ENCODE data around the gene TNS3. TPM values are rescaled to one million over a fixed set of nuclear protein-coding genes. Genes with fewer than 3 reads are reported as not detected.

TNS3 gene
- total and polyA plus RNA-seq, 2 donors (not counting 3 experiments of a cell fraction or from before 2014, with no cell fraction given), result 10.4 to 45.1 TPM

DNA sequence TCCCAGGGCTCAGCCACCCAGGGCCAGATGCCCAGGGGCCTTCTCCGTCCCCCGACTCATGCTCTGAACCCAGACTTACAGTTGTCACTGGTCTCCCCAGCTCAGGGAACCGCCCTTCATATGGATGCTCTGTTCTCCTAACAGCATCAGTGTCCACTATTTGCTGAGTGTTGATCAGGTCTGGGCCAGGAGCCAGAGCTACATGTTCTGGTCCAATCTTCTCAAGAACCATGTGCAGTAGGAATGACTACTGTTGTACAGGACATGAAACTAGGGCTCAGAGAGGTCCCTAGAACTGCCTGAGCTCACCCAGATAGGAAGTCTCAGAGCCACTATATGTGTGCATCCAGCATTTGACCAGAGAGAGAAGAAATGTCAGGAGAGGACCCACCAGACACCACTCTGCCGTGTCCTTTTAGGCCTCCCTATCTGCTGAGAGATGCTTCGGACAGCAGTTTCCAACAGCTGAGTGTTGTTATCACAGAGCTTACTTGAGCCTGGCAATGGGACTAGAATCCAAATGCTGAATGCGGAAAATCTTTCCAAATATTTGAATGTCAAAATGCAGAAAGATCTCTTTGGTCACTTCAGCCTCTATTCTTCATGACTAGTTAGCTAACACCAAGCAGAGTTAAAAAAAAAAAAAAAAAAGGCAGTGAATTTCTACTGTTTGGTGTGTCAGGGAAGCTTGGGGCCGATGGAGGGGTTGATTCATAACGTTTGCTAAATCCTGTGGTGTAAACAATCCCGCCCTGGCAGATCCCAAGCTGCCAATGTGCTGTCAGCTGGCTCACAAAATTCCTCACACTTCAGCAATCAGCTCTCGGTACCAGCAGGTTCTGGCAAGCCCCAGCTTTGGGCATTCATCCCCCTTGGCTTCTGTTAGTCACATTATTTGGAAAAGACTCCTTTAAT is 246.1 kb downstream of the TNS3 start:
- no peak overlapping the region for H2AFZ ChIP-seq (ENCODE audit: low read depth, low read length)
- no peaks in the 10 kb centered on the region for H3K79me2 ChIP-seq (ENCODE audit: control insufficient read depth, insufficient read depth, low read length)
- ChIA-PET CTCF (interaction anchor here (1.0 to 4.0 kb wide), 2 partner anchors 9 to 70 kb away, joined by 4 to 18 read pairs; no protein-coding TSS in a partner anchor), POLR2A (no interaction called here)
- H4K20me1 ChIP-seq (replicated peaks; ENCODE audit: control insufficient read depth, extremely low read depth, insufficient read depth, low read length), result no peaks in the 10 kb centered on the region
- no peaks in the 10 kb centered on the region for H3K9me1 ChIP-seq (replicated peaks; ENCODE audit: control insufficient read depth, extremely low read depth, insufficient read depth, low read length)
- H3K4me2 ChIP-seq (ENCODE audit: insufficient read depth, low read length), result no peak overlapping the region
- dilution Hi-C loops (cut with MboI; ENCODE audit: extremely low pct_ligation_motif_present, low sequenced_read_pairs) (no loop called here), intact Hi-C loops (cut with micrococcal nuclease) (no loop called here)
- FAIRE-seq (no peak), DNase-seq (ENCODE audit: low read depth, low spot score) (no peak)
- no peaks in the 10 kb centered on the region for H3K9me3 ChIP-seq (replicated peaks; ENCODE audit: control insufficient read depth, insufficient read depth, low read length)
- no peak overlapping the region for H3K4me3 ChIP-seq (replicated peaks in 1 of 3; ENCODE audit: insufficient read depth in 1 of 3, low read depth in 1 of 3, low read length in 3 of 3)
- H3K27ac ChIP-seq (ENCODE audit: insufficient read depth, low read depth, low read length), result no peak overlapping the region
- H3K4me1 ChIP-seq (ENCODE audit: control insufficient read depth, extremely low read depth, insufficient read depth, low read length), result no peaks in the 10 kb centered on the region
- H3K27me3 ChIP-seq (ENCODE audit: control insufficient read depth in 2 of 2, insufficient read depth in 2 of 2, low read length in 2 of 2), result no peaks in the 10 kb centered on the region
- no TSS peak for BruUV-seq (replicated peaks)
- no peaks in the 10 kb centered on the region for H3K36me3 ChIP-seq (ENCODE audit: control insufficient read depth in 2 of 2, extremely low read depth in 1 of 2, insufficient read depth in 2 of 2, low read length in 2 of 2)
- no peak overlapping the region for H3K9ac ChIP-seq (replicated peaks; ENCODE audit: extremely low read depth, insufficient read depth, low read length)
- no peak for TF ChIP-seq JUN (IDR thresholded peaks at IDR 0.05; ENCODE audit: borderline replicate concordance, insufficient read depth, insufficient read length, low read depth)
- no peak for TF ChIP-seq POLR2AphosphoS5 (IDR thresholded peaks at IDR 0.05; ENCODE audit: insufficient read depth, low read depth, low read length)
- no peak for TF ChIP-seq MYC (IDR thresholded peaks at IDR 0.05; ENCODE audit: low read depth, low read length)
- TF ChIP-seq GATA2 (IDR thresholded peaks at IDR 0.05; ENCODE audit: insufficient read depth, insufficient read length, low read depth, low read length), result no peak
- no peak for TF ChIP-seq FOS (IDR thresholded peaks at IDR 0.05; ENCODE audit: borderline replicate concordance, insufficient read depth, low read length)
- TF ChIP-seq, protein P1, sequence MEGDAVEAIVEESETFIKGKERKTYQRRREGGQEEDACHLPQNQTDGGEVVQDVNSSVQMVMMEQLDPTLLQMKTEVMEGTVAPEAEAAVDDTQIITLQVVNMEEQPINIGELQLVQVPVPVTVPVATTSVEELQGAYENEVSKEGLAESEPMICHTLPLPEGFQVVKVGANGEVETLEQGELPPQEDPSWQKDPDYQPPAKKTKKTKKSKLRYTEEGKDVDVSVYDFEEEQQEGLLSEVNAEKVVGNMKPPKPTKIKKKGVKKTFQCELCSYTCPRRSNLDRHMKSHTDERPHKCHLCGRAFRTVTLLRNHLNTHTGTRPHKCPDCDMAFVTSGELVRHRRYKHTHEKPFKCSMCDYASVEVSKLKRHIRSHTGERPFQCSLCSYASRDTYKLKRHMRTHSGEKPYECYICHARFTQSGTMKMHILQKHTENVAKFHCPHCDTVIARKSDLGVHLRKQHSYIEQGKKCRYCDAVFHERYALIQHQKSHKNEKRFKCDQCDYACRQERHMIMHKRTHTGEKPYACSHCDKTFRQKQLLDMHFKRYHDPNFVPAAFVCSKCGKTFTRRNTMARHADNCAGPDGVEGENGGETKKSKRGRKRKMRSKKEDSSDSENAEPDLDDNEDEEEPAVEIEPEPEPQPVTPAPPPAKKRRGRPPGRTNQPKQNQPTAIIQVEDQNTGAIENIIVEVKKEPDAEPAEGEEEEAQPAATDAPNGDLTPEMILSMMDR (IDR thresholded peaks at IDR 0.05; ENCODE audit: extremely low read depth in 1 of 2, insufficient read depth in 1 of 2, low read depth in 1 of 2, low read length in 2 of 2), result no peak
- TF ChIP-seq, protein P2, sequence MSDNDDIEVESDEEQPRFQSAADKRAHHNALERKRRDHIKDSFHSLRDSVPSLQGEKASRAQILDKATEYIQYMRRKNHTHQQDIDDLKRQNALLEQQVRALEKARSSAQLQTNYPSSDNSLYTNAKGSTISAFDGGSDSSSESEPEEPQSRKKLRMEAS (IDR thresholded peaks at IDR 0.05; ENCODE audit: insufficient read depth, insufficient read length), result no peak
- no peak for TF ChIP-seq POLR2A (IDR thresholded peaks at IDR 0.05; ENCODE audit: low read depth, low read length)

All from endothelial cell of umbilical vein (primary cell).